Measurements from ENCODE around the gene EEFSEC. TPM values are rescaled to one million over a fixed set of nuclear protein-coding genes. Genes with fewer than 3 reads are reported as not detected.

The EEFSEC gene
- total RNA-seq, 1 donor from 2014 or later: 22.0 TPM

- Mint-ChIP-seq H3K9me3 (no peaks in the 10 kb centered on the region), H3K36me3 (ENCODE audit: low read depth) (peaks cover 3% of the 10 kb centered on the region), H3K27ac (no peak overlapping the region), H3K27me3 (ENCODE audit: low read depth) (no peaks in the 10 kb centered on the region), H3K4me3 (ENCODE audit: low read depth) (no peak overlapping the region), H3K4me1 (ENCODE audit: low read depth) (no peaks in the 10 kb centered on the region)
- intact Hi-C loops (cut with micrococcal nuclease): no loop called here
- DNase-seq (ENCODE audit: low spot score): peak; percentile 1
These were observed 155.7 kb downstream of the EEFSEC start for GRCh38 chr3:128309026-128309425.

GRCh38 chr3:128310286-128311058 lies 157.2 kb downstream of the EEFSEC start:
- peak; percentile 3 for DNase-seq (ENCODE audit: low spot score)
- H3K36me3 Mint-ChIP-seq (ENCODE audit: low read depth): peaks cover 3% of the 10 kb centered on the region
- H3K9me3 Mint-ChIP-seq: no peaks in the 10 kb centered on the region
- intact Hi-C loops (cut with micrococcal nuclease): no loop called here
- H3K27ac Mint-ChIP-seq: no peak overlapping the region
- no peaks in the 10 kb centered on the region for H3K4me1 Mint-ChIP-seq (ENCODE audit: low read depth)
- no peaks in the 10 kb centered on the region for H3K27me3 Mint-ChIP-seq (ENCODE audit: low read depth)
- no peak overlapping the region for H3K4me3 Mint-ChIP-seq (ENCODE audit: low read depth)

GRCh38 chr3:128311441-128311844 lies 158.2 kb downstream of the EEFSEC start:
- peaks cover 3% of the 10 kb centered on the region for H3K36me3 Mint-ChIP-seq (ENCODE audit: low read depth)
- peaks cover 4% of the 10 kb centered on the region for H3K4me1 Mint-ChIP-seq (ENCODE audit: low read depth)
- H3K4me3 Mint-ChIP-seq (ENCODE audit: low read depth): no peak overlapping the region
- no peaks in the 10 kb centered on the region for H3K9me3 Mint-ChIP-seq
- intact Hi-C loops (cut with micrococcal nuclease): no loop called here
- DNase-seq (ENCODE audit: low spot score): peak; percentile 2
- no peak overlapping the region for H3K27ac Mint-ChIP-seq
- no peaks in the 10 kb centered on the region for H3K27me3 Mint-ChIP-seq (ENCODE audit: low read depth)

- Mint-ChIP-seq H3K27ac (no peak overlapping the region), H3K9me3 (no peaks in the 10 kb centered on the region), H3K36me3 (ENCODE audit: low read depth) (peaks cover 3% of the 10 kb centered on the region), H3K27me3 (ENCODE audit: low read depth) (no peaks in the 10 kb centered on the region), H3K4me1 (ENCODE audit: low read depth) (peaks cover 8% of the 10 kb centered on the region), H3K4me3 (ENCODE audit: low read depth) (no peak overlapping the region)
- peak; percentile 6 for DNase-seq (ENCODE audit: low spot score)
- intact Hi-C loops (cut with micrococcal nuclease): no loop called here
These were observed 159.0 kb downstream of the EEFSEC start for GRCh38 chr3:128312271-128312670.

- Mint-ChIP-seq H3K4me1 (ENCODE audit: low read depth) (peaks cover 10% of the 10 kb centered on the region), H3K27me3 (ENCODE audit: low read depth) (no peaks in the 10 kb centered on the region), H3K4me3 (ENCODE audit: low read depth) (no peak overlapping the region), H3K36me3 (ENCODE audit: low read depth) (peaks cover 3% of the 10 kb centered on the region), H3K27ac (no peak overlapping the region), H3K9me3 (no peaks in the 10 kb centered on the region)
- intact Hi-C loops (cut with micrococcal nuclease): no loop called here
- DNase-seq (ENCODE audit: low spot score): no peak
These were observed 159.9 kb downstream of the EEFSEC start for GRCh38 chr3:128313071-128313725.

- DNase-seq (ENCODE audit: low spot score): no peak
- H3K4me1 Mint-ChIP-seq (ENCODE audit: low read depth): peaks cover 10% of the 10 kb centered on the region
- intact Hi-C loops (cut with micrococcal nuclease): no loop called here
- H3K4me3 Mint-ChIP-seq (ENCODE audit: low read depth): no peak overlapping the region
- no peak overlapping the region for H3K27ac Mint-ChIP-seq
- H3K27me3 Mint-ChIP-seq (ENCODE audit: low read depth): no peaks in the 10 kb centered on the region
- peaks cover 2% of the 10 kb centered on the region for H3K36me3 Mint-ChIP-seq (ENCODE audit: low read depth)
- H3K9me3 Mint-ChIP-seq: no peaks in the 10 kb centered on the region
These were observed 160.7 kb downstream of the EEFSEC start for GRCh38 chr3:128313935-128314334.

GRCh38 chr3:128315313-128315712 lies 162.0 kb downstream of the EEFSEC start:
- H3K4me3 Mint-ChIP-seq (ENCODE audit: low read depth): no peak overlapping the region
- H3K27me3 Mint-ChIP-seq (ENCODE audit: low read depth): no peaks in the 10 kb centered on the region
- H3K9me3 Mint-ChIP-seq: no peaks in the 10 kb centered on the region
- peaks cover 10% of the 10 kb centered on the region for H3K4me1 Mint-ChIP-seq (ENCODE audit: low read depth)
- no peak for DNase-seq (ENCODE audit: low spot score)
- H3K27ac Mint-ChIP-seq: no peak overlapping the region
- intact Hi-C loops (cut with micrococcal nuclease): no loop called here
- no peaks in the 10 kb centered on the region for H3K36me3 Mint-ChIP-seq (ENCODE audit: low read depth)

GRCh38 chr3:128316481-128316891 lies 163.2 kb downstream of the EEFSEC start:
- Mint-ChIP-seq H3K9me3 (no peaks in the 10 kb centered on the region), H3K27me3 (ENCODE audit: low read depth) (no peaks in the 10 kb centered on the region), H3K4me3 (ENCODE audit: low read depth) (no peak overlapping the region), H3K4me1 (ENCODE audit: low read depth) (peaks cover 10% of the 10 kb centered on the region), H3K36me3 (ENCODE audit: low read depth) (no peaks in the 10 kb centered on the region), H3K27ac (no peak overlapping the region)
- intact Hi-C loops (cut with micrococcal nuclease): no loop called here
- peak; percentile 39 for DNase-seq (ENCODE audit: low spot score)

GRCh38 chr3:128317101-128317697 lies 163.9 kb downstream of the EEFSEC start:
- H3K4me1 Mint-ChIP-seq (ENCODE audit: low read depth): peaks cover 10% of the 10 kb centered on the region
- no peak overlapping the region for H3K4me3 Mint-ChIP-seq (ENCODE audit: low read depth)
- intact Hi-C loops (cut with micrococcal nuclease): no loop called here
- no peaks in the 10 kb centered on the region for H3K27me3 Mint-ChIP-seq (ENCODE audit: low read depth)
- H3K9me3 Mint-ChIP-seq: no peaks in the 10 kb centered on the region
- H3K36me3 Mint-ChIP-seq (ENCODE audit: low read depth): no peaks in the 10 kb centered on the region
- H3K27ac Mint-ChIP-seq: peak overlapping the region; percentile 32
- DNase-seq (ENCODE audit: low spot score): no peak

- Mint-ChIP-seq H3K4me3 (ENCODE audit: low read depth) (no peak overlapping the region), H3K27ac (no peak overlapping the region), H3K27me3 (ENCODE audit: low read depth) (no peaks in the 10 kb centered on the region), H3K4me1 (ENCODE audit: low read depth) (peaks cover 10% of the 10 kb centered on the region), H3K9me3 (no peaks in the 10 kb centered on the region), H3K36me3 (ENCODE audit: low read depth) (no peaks in the 10 kb centered on the region)
- intact Hi-C loops (cut with micrococcal nuclease): no loop called here
- no peak for DNase-seq (ENCODE audit: low spot score)
These were observed 164.5 kb downstream of the EEFSEC start for GRCh38 chr3:128317698-128318231.

- DNase-seq (ENCODE audit: low spot score): no peak
- Mint-ChIP-seq H3K36me3 (ENCODE audit: low read depth) (no peaks in the 10 kb centered on the region), H3K4me3 (ENCODE audit: low read depth) (no peak overlapping the region), H3K27me3 (ENCODE audit: low read depth) (no peaks in the 10 kb centered on the region), H3K4me1 (ENCODE audit: low read depth) (peaks cover 10% of the 10 kb centered on the region), H3K27ac (no peak overlapping the region), H3K9me3 (no peaks in the 10 kb centered on the region)
- intact Hi-C loops (cut with micrococcal nuclease): no loop called here
These were observed 165.1 kb downstream of the EEFSEC start for GRCh38 chr3:128318275-128318941.

- DNase-seq (ENCODE audit: low spot score): no peak
- Mint-ChIP-seq H3K27me3 (ENCODE audit: low read depth) (no peaks in the 10 kb centered on the region), H3K4me1 (ENCODE audit: low read depth) (peaks cover 10% of the 10 kb centered on the region), H3K9me3 (no peaks in the 10 kb centered on the region), H3K4me3 (ENCODE audit: low read depth) (no peak overlapping the region), H3K27ac (no peak overlapping the region), H3K36me3 (ENCODE audit: low read depth) (no peaks in the 10 kb centered on the region)
- intact Hi-C loops (cut with micrococcal nuclease): no loop called here
These were observed 165.8 kb downstream of the EEFSEC start for GRCh38 chr3:128319107-128319506.
